Fibroblast of lung (primary cell): ENCODE data around the gene ZNF22. TPM values are rescaled to one million over a fixed set of nuclear protein-coding genes. Genes with fewer than 3 reads are reported as not detected.

Source experiments
- DNase-seq, 2 donors: peaks; one replicate each; pipeline versions ENCODE4 v3.0.0 to v3.0.0-alpha.2; 2010; ENCODE audit warnings: low read depth in 2 of 2
- H2AFZ ChIP-seq: 2 replicates; pipeline ENCODE4 v1.5.1; 2012; ENCODE audit warnings: low read length, control low read depth, inconsistent platforms
- H3K27ac ChIP-seq: 2 replicates; pipeline ENCODE4 v1.5.1; 2011; ENCODE audit warnings: low read length, control low read depth; ENCODE audit not compliant: insufficient read depth
- H3K27me3 ChIP-seq: 2 replicates; pipeline ENCODE4 v1.5.1; 2011; ENCODE audit warnings: mild to moderate bottlenecking, low read length; ENCODE audit not compliant: control insufficient read depth, insufficient read depth
- H3K36me3 ChIP-seq: 2 replicates; pipeline ENCODE4 v1.5.1; 2011; ENCODE audit warnings: low read length; ENCODE audit not compliant: control insufficient read depth, insufficient read depth
- H3K4me1 ChIP-seq: 2 replicates; pipeline ENCODE4 v1.5.1; 2011; ENCODE audit warnings: low read length; ENCODE audit not compliant: control insufficient read depth, insufficient read depth; ENCODE audit errors: extremely low read depth
- H3K4me2 ChIP-seq: 2 replicates; pipeline ENCODE4 v1.5.1; 2011; ENCODE audit warnings: low read length, control low read depth; ENCODE audit not compliant: insufficient read depth; ENCODE audit errors: extremely low read depth
- H3K4me3 ChIP-seq, 4 experiments: fragments of 200-600 bp in 1 of 4; sonication (generic) in 1 of 4; replicated peaks in 1 of 4; 2 replicates each; pipeline ENCODE4 v1.5.1; 2011 to 2016; ENCODE audit warnings: low read length in 4 of 4, low read depth in 3 of 4, mild to moderate bottlenecking in 3 of 4, control low read depth in 2 of 4, inconsistent platforms in 1 of 4, mixed read lengths in 1 of 4; ENCODE audit not compliant: insufficient read depth in 1 of 4; ENCODE audit errors: control extremely low read depth in 1 of 4
- H3K79me2 ChIP-seq: 2 replicates; pipeline ENCODE4 v1.5.1; 2012; ENCODE audit warnings: mild to moderate bottlenecking, low read length, inconsistent platforms; ENCODE audit not compliant: control insufficient read depth, insufficient read depth
- H3K9ac ChIP-seq: 2 replicates; pipeline ENCODE4 v1.5.1; 2011; ENCODE audit warnings: mild to moderate bottlenecking, low read length, control low read depth; ENCODE audit not compliant: insufficient read depth
- H3K9me3 ChIP-seq: 2 replicates; pipeline ENCODE4 v1.5.1; 2012; ENCODE audit warnings: low read depth, low read length; ENCODE audit not compliant: control insufficient read depth, insufficient read depth
- H4K20me1 ChIP-seq: 2 replicates; pipeline ENCODE4 v1.5.1; 2011; ENCODE audit warnings: low read length; ENCODE audit not compliant: control insufficient read depth, insufficient read depth; ENCODE audit errors: extremely low read depth
- CTCF ChIP-seq, 2 donors: IDR thresholded peaks in 1 of 2; conservative IDR thresholded peaks in 1 of 2; 1 replicate in 1 of 2; 2 replicates in 1 of 2; pipeline ENCODE4 v1.5.1; 2011 to 2012; ENCODE audit warnings: low read length in 2 of 2, control low read depth in 1 of 2, inconsistent platforms in 1 of 2, low read depth in 1 of 2, mild to moderate bottlenecking in 1 of 2
- EZH2 ChIP-seq: IDR thresholded peaks from 2 replicates; pipeline ENCODE4 v1.5.1; 2012; ENCODE audit warnings: low read length, control low read depth, mild to moderate bottlenecking; ENCODE audit errors: missing control alignments
- polyA plus RNA-seq, 2 donors: library from polyadenylated mRNA; depleted of rRNA in 1 of 2; stranded (reverse) in 1 of 2; unstranded in 1 of 2; fragments of >200 nt; gene quantifications; 2 replicates each; pipeline ENCODE4 v1.2.1, GENCODE V29; 2011 to 2012; ENCODE audit warnings: missing spikeins in 1 of 2
- total RNA-seq: library from RNA; depleted of rRNA; stranded (reverse); fragments of >200 nt; gene quantifications from 2 replicates; pipeline ENCODE4 v1.2.1, GENCODE V29; 2014

ZNF22 gene
- total and polyA plus RNA-seq, 2 donors (not counting 1 experiment from before 2014, with no cell fraction given): 16.0 to 23.0 TPM

DNA sequence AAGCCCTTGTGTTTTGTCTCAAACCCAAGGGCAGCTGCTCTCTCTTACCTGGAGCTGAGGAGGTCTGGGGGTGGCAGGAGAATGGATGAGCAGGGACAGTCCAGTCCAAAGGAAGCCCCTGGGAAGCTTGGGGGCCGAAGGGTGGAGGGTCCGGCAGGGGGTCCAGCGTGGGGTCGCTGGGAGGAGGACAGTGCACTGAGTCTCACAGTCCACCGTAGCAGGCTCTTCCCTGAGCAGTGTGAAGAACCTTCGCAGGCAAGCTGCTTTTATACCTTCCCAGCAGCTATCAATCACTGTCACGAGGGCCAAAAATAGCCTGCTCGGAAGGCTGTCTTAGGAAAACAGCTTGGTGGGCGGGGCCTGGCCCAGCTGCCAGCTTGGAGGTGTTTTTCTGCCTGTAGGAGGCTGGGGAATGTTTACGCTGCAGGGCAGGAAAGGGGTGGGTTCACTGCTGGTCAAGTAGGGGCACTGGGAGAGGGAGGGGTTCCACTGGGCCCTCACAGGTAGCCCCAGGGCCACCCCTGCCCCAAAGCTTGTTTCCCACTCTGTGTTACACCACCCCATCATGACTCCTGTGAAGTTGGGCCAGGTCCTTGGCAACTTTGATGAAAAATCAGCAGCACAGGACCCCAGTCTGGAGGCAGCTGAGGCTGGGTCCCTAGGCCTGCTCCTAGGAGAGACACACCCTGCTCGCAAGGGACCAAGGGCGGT lies 22.0 kb upstream of the ZNF22 start, which contains the start of gene DEPP1:
Gene DEPP1 (minus strand): TSS at position 240 of the 711 bp plus-strand sequence. CDS start 779 bp downstream, outside the sequence.
- peaks cover 42% of the 10 kb centered on the region for H3K4me1 ChIP-seq
- no peak within 1 kb of the TSS for H2AFZ ChIP-seq
- no peak for TF ChIP-seq EZH2
- TF ChIP-seq CTCF (conservative IDR thresholded peaks at IDR 0.05 in 1 of 2, IDR thresholded peaks at IDR 0.05 in 1 of 2; ENCODE audit: low read depth in 1 of 2, low read length in 2 of 2): peak in 1 of 2 donors; percentile 13

GRCh38 chr10:44979281-44980191 lies 21.2 kb upstream of the ZNF22 start:
- Histone ChIP-seq H3K4me2 (no peak overlapping the region), H3K27me3 (no peaks in the 10 kb centered on the region), H2AFZ (no peak overlapping the region), H3K9ac (no peak overlapping the region), H3K4me3 (no peak overlapping the region), H3K79me2 (peaks cover 7% of the 10 kb centered on the region), H3K9me3 (no peaks in the 10 kb centered on the region), H3K36me3 (peaks cover 4% of the 10 kb centered on the region), H3K4me1 (peaks cover 42% of the 10 kb centered on the region), H4K20me1 (no peaks in the 10 kb centered on the region), H3K27ac (peak overlapping the region; percentile 70)
- TF ChIP-seq CTCF (conservative IDR thresholded peaks at IDR 0.05 in 1 of 2, IDR thresholded peaks at IDR 0.05 in 1 of 2; ENCODE audit: low read depth in 1 of 2, low read length in 2 of 2) (no peak), EZH2 (no peak)
- no peak for DNase-seq

More for the DNA sequence above, 22.0 kb upstream of the ZNF22 start, which contains the start of gene DEPP1:
- Histone ChIP-seq H3K27ac (peak within 1 kb of the TSS; percentile 70), H3K9ac (peak within 1 kb of the TSS; percentile 52), H3K9me3 (no peaks in the 10 kb centered on the region), H4K20me1 (no peaks in the 10 kb centered on the region), H3K4me3 (peak within 1 kb of the TSS; percentile 43 to 85 (median 59)), H3K27me3 (no peaks in the 10 kb centered on the region), H3K4me2 (peak within 1 kb of the TSS; percentile 90), H3K79me2 (peaks cover 7% of the 10 kb centered on the region), H3K36me3 (peaks cover 4% of the 10 kb centered on the region)
- DNase-seq: peak; percentile 89 to 91
